A549 (cell line): ENCODE results near the gene CCDC183. TPM values are rescaled to one million over a fixed set of nuclear protein-coding genes. Genes with fewer than 3 reads are reported as not detected.

Experiments used
- ATAC-seq, 2 experiments: fragments of 200-7000 bp in 1 of 2; fragments of >200 bp in 1 of 2; cut with Nextera tagmentation in 1 of 2; cut with Tn5 transposase in 1 of 2; 3 replicates each; pipeline versions ENCODE4 v1.8.0 to v1.9.1; 2018 to 2020; ENCODE audit warnings: mild to moderate bottlenecking in 1 of 2, moderate library complexity in 1 of 2
- CTCF ChIA-PET: fragments of 300-600 bp; sonication (Branson Sonifier 250); formaldehyde crosslinking; extraction: SDS; loops from one replicate; lab custom pipeline; 2021; ENCODE audit warnings: antibody characterized with exemption, inconsistent platforms; lab: Yijun Ruan, JAX
- POLR2A ChIA-PET: fragments of 350-600 bp; formaldehyde crosslinking; extraction: SDS; loops from one replicate; lab custom pipeline; 2021; ENCODE audit warnings: antibody characterized with exemption, inconsistent platforms; lab: Yijun Ruan, JAX
- DNase-seq, 2 experiments: peaks; one replicate each; pipeline versions ENCODE4 v3.0.0 to v3.0.0-alpha.2; 2011 to 2016; ENCODE audit warnings: low read depth in 1 of 2, low spot score in 1 of 2
- FAIRE-seq: peaks from 2 replicates; lab custom pipeline; 2011; peaks lifted over from hg19 to GRCh38; lab: Jason Lieb, UNC
- H3K27ac ChIP-seq, 2 experiments: fragments of >200 bp; sonication (Bioruptor Twin); formaldehyde crosslinking; 3 replicates each; pipeline ENCODE4 v1.5.1; 2016 to 2017
- H3K4me1 ChIP-seq: fragments of >200 bp; sonication (Bioruptor Twin); formaldehyde crosslinking; 3 replicates; pipeline ENCODE4 v1.6.1; 2016
- H3K4me2 ChIP-seq: fragments of >200 bp; sonication (Bioruptor Twin); formaldehyde crosslinking; 3 replicates; pipeline ENCODE4 v1.6.1; 2016
- H3K4me3 ChIP-seq: fragments of >200 bp; sonication (Bioruptor Twin); formaldehyde crosslinking; 3 replicates; pipeline ENCODE4 v1.5.1; 2016
- H3K9me3 ChIP-seq: fragments of >200 bp; sonication (Bioruptor Twin); formaldehyde crosslinking; 3 replicates; pipeline ENCODE4 v1.6.1; 2016
- BHLHE40 ChIP-seq: IDR thresholded peaks from 2 replicates; pipeline ENCODE4 v1.6.1; 2012; ENCODE audit warnings: low read depth, low read length, inconsistent platforms
- CBX2 ChIP-seq: fragments of 200-600 bp; sonication (generic); IDR thresholded peaks from 2 replicates; pipeline ENCODE4 v1.6.1; 2016; ENCODE audit warnings: low read depth, mild to moderate bottlenecking, borderline replicate concordance
- CBX8 ChIP-seq: fragments of 200-600 bp; sonication (generic); IDR thresholded peaks from 2 replicates; pipeline ENCODE4 v1.6.1; 2016
- CEBPB ChIP-seq, 2 experiments: fragments of >200 bp in 1 of 2; sonication (Bioruptor Twin) in 1 of 2; formaldehyde crosslinking in 1 of 2; IDR thresholded peaks; 2 replicates each; pipeline ENCODE4 v1.6.1; 2012 to 2016
- CHD2 ChIP-seq: fragments of 150-350 bp; IDR thresholded peaks from 2 replicates; pipeline ENCODE4 v1.6.1; 2014; ENCODE audit warnings: low read length; ENCODE audit not compliant: partially characterized antibody
- ELK1 ChIP-seq: fragments of 150-350 bp; IDR thresholded peaks from 2 replicates; pipeline ENCODE4 v1.6.1; 2014; ENCODE audit warnings: low read depth, mild to moderate bottlenecking, low read length
- EP300 ChIP-seq, 2 experiments: fragments of >200 bp; sonication (Bioruptor Twin); formaldehyde crosslinking; IDR thresholded peaks; 2 replicates in 1 of 2; 3 replicates in 1 of 2; pipeline ENCODE4 v1.6.1; 2016 to 2017
- FOSL2 ChIP-seq, 2 experiments: fragments of 450-650 bp in 1 of 2; fragments of >200 bp in 1 of 2; sonication (Bioruptor Twin) in 1 of 2; formaldehyde crosslinking; IDR thresholded peaks; 2 replicates each; pipeline versions ENCODE4 v1.5.0 to v1.6.1; 2016 to 2020; ENCODE audit warnings: mild to moderate bottlenecking in 1 of 2, moderate library complexity in 1 of 2
- FOXS1 ChIP-seq: fragments of 250-450 bp; sonication (Bioruptor Pico); IDR thresholded peaks from 2 replicates; pipeline ENCODE4 v1.5.0; 2020; ENCODE audit warnings: mild to moderate bottlenecking, moderate library complexity
- HEYL ChIP-seq: fragments of 250-450 bp; sonication (Bioruptor Pico); IDR thresholded peaks from 2 replicates; pipeline ENCODE4 v1.8.0; 2021; ENCODE audit warnings: mild to moderate bottlenecking, moderate library complexity
- JUNB ChIP-seq: fragments of >200 bp; sonication (Bioruptor Twin); formaldehyde crosslinking; IDR thresholded peaks from 2 replicates; pipeline ENCODE4 v1.6.1; 2016
- KDM5A ChIP-seq: fragments of 200-600 bp; sonication (generic); IDR thresholded peaks from 2 replicates; pipeline ENCODE4 v1.6.1; 2016; ENCODE audit warnings: antibody characterized with exemption, mild to moderate bottlenecking
- MAX ChIP-seq: IDR thresholded peaks from 2 replicates; pipeline ENCODE4 v1.6.1; 2012
- MAZ ChIP-seq: fragments of 150-350 bp; IDR thresholded peaks from 2 replicates; pipeline ENCODE4 v1.6.1; 2014; ENCODE audit warnings: antibody characterized with exemption, low read depth, low read length, borderline replicate concordance
- MYC ChIP-seq: IDR thresholded peaks from 2 replicates; pipeline ENCODE4 v1.6.1; 2012; ENCODE audit warnings: mild to moderate bottlenecking, inconsistent platforms, low read length, improper control_type of control experiment, borderline replicate concordance
- NR3C1 ChIP-seq: fragments of >200 bp; sonication (Bioruptor Twin); formaldehyde crosslinking; IDR thresholded peaks from 3 replicates; pipeline ENCODE4 v1.6.1; 2017
- RAD21 ChIP-seq, 2 experiments: fragments of >200 bp in 1 of 2; sonication (Bioruptor Twin) in 1 of 2; formaldehyde crosslinking in 1 of 2; IDR thresholded peaks in 1 of 2; conservative IDR thresholded peaks in 1 of 2; 2 replicates in 1 of 2; 3 replicates in 1 of 2; pipeline ENCODE4 v1.6.1; 2012 to 2018; ENCODE audit warnings: inconsistent platforms in 1 of 2
- RCOR1 ChIP-seq: fragments of 150-350 bp; IDR thresholded peaks from 2 replicates; pipeline ENCODE4 v1.6.1; 2014; ENCODE audit warnings: antibody characterized with exemption, low read length, low read depth
- RNF2 ChIP-seq: fragments of 200-600 bp; sonication (generic); IDR thresholded peaks from 2 replicates; pipeline ENCODE4 v1.6.1; 2016; ENCODE audit warnings: low read depth, mild to moderate bottlenecking, antibody characterized with exemption, moderate library complexity, borderline replicate concordance
- USF2 ChIP-seq: fragments of 450-650 bp; IDR thresholded peaks from 2 replicates; pipeline ENCODE4 v1.6.1; 2014; ENCODE audit warnings: antibody characterized with exemption
- ZFP36 ChIP-seq: fragments of 450-650 bp; IDR thresholded peaks from 2 replicates; pipeline ENCODE4 v1.6.1; 2014; ENCODE audit warnings: borderline replicate concordance; ENCODE audit not compliant: partially characterized antibody
- ZSCAN20 ChIP-seq: fragments of 250-450 bp; sonication (Bioruptor Pico); IDR thresholded peaks from 2 replicates; pipeline ENCODE4 v1.8.0; 2022; ENCODE audit warnings: mild to moderate bottlenecking, moderate library complexity
- WGBS: methylation state at CpG from one replicate; pipeline ENCODE4 v1.1.6; 2017; ENCODE audit errors: missing lambda C conversion rate; 5-methylcytosine and 5-hydroxymethylcytosine counted together
- polyA plus RNA-seq, 4 experiments: library from polyadenylated mRNA; depleted of rRNA in 3 of 4; stranded (reverse); fragments of >200 nt; fragmentation: RNase III in 1 of 4; extraction: RNeasy Plus Mini Kit Qiagen cat#74134 plus additional on column Dnase treatment in 1 of 4; gene quantifications; 2 replicates in 3 of 4; 3 replicates in 1 of 4; pipeline ENCODE4 v1.2.3, GENCODE V29; 2011 to 2017

Gene CCDC183
- polyA plus RNA-seq, 2 of the 4 experiments (the other 2 are of a cell fraction) = 0.90 to 1.4 TPM

GRCh38 chr9:136773386-136774044, 22.6 kb upstream of the CCDC183 start:
- Histone ChIP-seq H3K4me3 (no peak overlapping the region), H3K4me1 (0 out of 3 replicates have a peak, but pooled peaks cover 3% of the 10 kb centered on the region), H3K4me2 (no peak overlapping the region), H3K9me3 (peaks cover 11% of the 10 kb centered on the region; the same call in 2 of the 3 replicates), H3K27ac (no peak overlapping the region)
- TF ChIP-seq MYC = no peak
- no peak for TF ChIP-seq FOSL2 (IDR thresholded peaks at IDR 0.05)
- no peak for TF ChIP-seq FOSL2 (CRISPR knock-in tag; IDR thresholded peaks at IDR 0.05)
- no peak for TF ChIP-seq ZFP36
- 0 out of 2 replicates have a peak, but pooled peaks have one; percentile 36 for TF ChIP-seq MAX
- TF ChIP-seq USF2 = peak; percentile 83
- DNase-seq (peak; percentile 41 to 65), FAIRE-seq (no peak), ATAC-seq (peak; percentile 35 to 79; a peak in 3 of 6 replicates)
- ChIA-PET POLR2A (no interaction called here), CTCF (interaction anchor here (1.6 to 28.0 kb wide), 6 partner anchors 5 to 256 kb away, joined by 3 to 625 read pairs (median 8); partner anchors contain the start of genes LCN15, LCN8 and TMEM141)
- WGBS = 53% methylated on average over 7 of the region's 7 CpGs

GRCh38 chr9:136774416-136775045, 21.6 kb upstream of the CCDC183 start:
- H3K4me2 ChIP-seq = no peak overlapping the region
- no peak for DNase-seq
- CTCF ChIA-PET = interaction anchor here (1.0 to 28.0 kb wide), 7 partner anchors 4 to 255 kb away, joined by 3 to 625 read pairs (median 7); partner anchors contain the start of genes LCN15, LCN8 and TMEM141
- TF ChIP-seq ELK1 = no peak
- TF ChIP-seq RNF2 = no peak
- no peak for TF ChIP-seq ZSCAN20
- TF ChIP-seq KDM5A = no peak
- no peak for TF ChIP-seq JUNB
- no peak for TF ChIP-seq RCOR1
- no peak for TF ChIP-seq NR3C1
- no peak for TF ChIP-seq CHD2
- no peak for TF ChIP-seq FOXS1 (CRISPR knock-in tag)
- no peak for TF ChIP-seq MAZ
- no peak for TF ChIP-seq HEYL
- no peak for TF ChIP-seq RAD21 (conservative IDR thresholded peaks at IDR 0.05 in 1 of 2, IDR thresholded peaks at IDR 0.05 in 1 of 2)
- no peak for TF ChIP-seq CBX2
- TF ChIP-seq ZFP36 = no peak
- no peak for TF ChIP-seq EP300 (IDR thresholded peaks at IDR 0.05)
- no peak for TF ChIP-seq BHLHE40
- TF ChIP-seq CBX8 = no peak
- TF ChIP-seq CEBPB (IDR thresholded peaks at IDR 0.05) = no peak
- TF ChIP-seq, all 56 proteins: peak for 0
- FAIRE-seq (no peak), ATAC-seq (no peak)
- POLR2A ChIA-PET = no interaction called here
- WGBS = 66% methylated on average over 11 of the region's 12 CpGs
- peaks cover 11% of the 10 kb centered on the region; the same call in 2 of the 3 replicates for H3K9me3 ChIP-seq
- H3K27ac ChIP-seq = no peak overlapping the region
- no peak overlapping the region for H3K4me3 ChIP-seq
- H3K4me1 ChIP-seq = 0 out of 3 replicates have a peak, but pooled peaks cover 3% of the 10 kb centered on the region
